ENCODE results near the gene ZNF592.

DNA sequence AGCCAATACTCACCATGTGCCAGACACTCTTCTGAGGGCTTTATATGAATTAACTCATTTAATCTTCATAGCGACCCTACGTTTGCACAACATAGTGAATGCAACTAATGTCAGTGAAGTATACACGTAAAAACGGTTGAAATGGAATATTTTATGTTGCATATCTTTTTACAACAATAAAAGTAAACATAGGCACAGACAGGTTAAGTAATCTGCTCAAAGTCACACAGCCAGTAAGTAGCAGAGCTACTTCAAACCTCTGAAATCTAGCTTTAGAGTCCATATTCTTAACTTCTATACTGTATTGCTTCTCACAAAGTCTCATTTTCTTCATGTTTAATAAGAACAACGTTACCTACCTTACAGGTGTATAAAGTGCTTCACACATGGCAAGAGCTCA is 34.0 kb upstream of the ZNF592 start:
- TF ChIP-seq SP1 (IDR thresholded peaks at IDR 0.05) = no peak
- no peak for TF ChIP-seq TARDBP (IDR thresholded peaks at IDR 0.05)
- no peak for TF ChIP-seq ARNT (IDR thresholded peaks at IDR 0.05)
- no peak for TF ChIP-seq CTBP1 (IDR thresholded peaks at IDR 0.05; ENCODE audit: borderline replicate concordance)
- TF ChIP-seq HDGF (IDR thresholded peaks at IDR 0.05; ENCODE audit: borderline replicate concordance) = no peak
- TF ChIP-seq NFRKB (IDR thresholded peaks at IDR 0.05) = no peak
- no peak for TF ChIP-seq ZNF384 (IDR thresholded peaks at IDR 0.05)
- no peak for TF ChIP-seq FOXA1 (IDR thresholded peaks at IDR 0.05)
